A172 (cell line): ENCODE measurements around the gene GPHN. TPM values are rescaled to one million over a fixed set of nuclear protein-coding genes. Genes with fewer than 3 reads are reported as not detected.

Experiments
- DNase-seq: peaks from one replicate; pipeline ENCODE4 v3.0.0-alpha.2; 2015; ENCODE audit warnings: low spot score
- total RNA-seq: library from RNA; depleted of rRNA; stranded (reverse); fragments of >200 nt; shearing (Covaris generic); gene quantifications from 2 replicates; pipeline ENCODE4 v1.2.3, GENCODE V29; 2014

GPHN gene
- total RNA-seq, 1 experiment from 2014 or later = 10.7 TPM

- DNase-seq = no peak
These were observed 633.4 kb downstream of the GPHN start for GRCh38 chr14:67141146-67141900.

GRCh38 chr14:67151082-67151666 lies 643.2 kb downstream of the GPHN start:
- no peak for DNase-seq

GRCh38 chr14:67158566-67158965 lies 650.6 kb downstream of the GPHN start:
- DNase-seq = no peak

GRCh38 chr14:67162385-67162784 lies 654.4 kb downstream of the GPHN start:
- no peak for DNase-seq

- DNase-seq = peak; percentile 45
These were observed 658.5 kb downstream of the GPHN start for GRCh38 chr14:67166450-67166853.

- peak; percentile 65 for DNase-seq
These were observed 659.6 kb downstream of the GPHN start for GRCh38 chr14:67167420-67168109.

DNA sequence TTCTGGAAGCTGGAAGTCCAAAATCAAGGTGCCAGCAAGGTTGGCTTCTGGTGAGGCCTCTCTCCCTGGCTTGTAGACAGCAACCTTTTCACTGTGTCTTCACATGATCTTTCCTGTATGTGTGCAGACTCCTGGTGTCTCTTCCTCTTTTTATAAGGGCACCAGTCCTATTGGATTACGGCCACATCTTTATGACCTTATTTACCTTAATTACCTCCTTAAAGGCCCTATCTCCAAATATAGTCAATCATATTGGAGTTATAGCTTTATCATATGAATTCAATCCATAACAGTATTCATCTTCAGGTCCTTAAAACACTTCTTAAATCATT lies 660.1 kb downstream of the GPHN start:
- no peak for DNase-seq

- peak; percentile 33 for DNase-seq
These were observed 662.7 kb downstream of the GPHN start for GRCh38 chr14:67170660-67171059.

DNA sequence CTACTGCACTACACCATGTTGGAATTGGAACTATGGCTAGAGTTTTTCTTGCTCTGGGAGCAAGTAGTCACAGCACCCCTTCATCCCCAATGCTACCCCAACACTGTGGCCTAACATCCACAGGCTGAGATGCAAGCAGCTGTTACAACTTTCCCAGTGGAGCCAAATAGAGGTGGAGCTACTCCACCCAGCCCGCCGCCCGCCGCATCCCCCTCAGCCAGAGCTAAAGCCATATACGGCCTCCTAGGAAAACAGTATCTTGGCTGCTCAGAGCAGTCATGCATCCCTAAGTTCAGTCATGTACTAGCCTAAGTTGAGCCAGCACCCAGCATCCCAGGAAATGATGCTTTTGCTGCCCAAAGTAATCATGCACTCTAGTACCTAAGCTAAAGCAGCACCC lies 664.1 kb downstream of the GPHN start:
- no peak for DNase-seq

- no peak for DNase-seq
These were observed 664.6 kb downstream of the GPHN start for GRCh38 chr14:67172520-67172919.

GRCh38 chr14:67173719-67174118 lies 665.8 kb downstream of the GPHN start:
- DNase-seq = no peak

- DNase-seq = no peak
These were observed 678.3 kb downstream of the GPHN start for GRCh38 chr14:67186172-67186768.

GRCh38 chr14:67186789-67187584 lies 679.0 kb downstream of the GPHN start:
- DNase-seq = peak; percentile 93

DNA sequence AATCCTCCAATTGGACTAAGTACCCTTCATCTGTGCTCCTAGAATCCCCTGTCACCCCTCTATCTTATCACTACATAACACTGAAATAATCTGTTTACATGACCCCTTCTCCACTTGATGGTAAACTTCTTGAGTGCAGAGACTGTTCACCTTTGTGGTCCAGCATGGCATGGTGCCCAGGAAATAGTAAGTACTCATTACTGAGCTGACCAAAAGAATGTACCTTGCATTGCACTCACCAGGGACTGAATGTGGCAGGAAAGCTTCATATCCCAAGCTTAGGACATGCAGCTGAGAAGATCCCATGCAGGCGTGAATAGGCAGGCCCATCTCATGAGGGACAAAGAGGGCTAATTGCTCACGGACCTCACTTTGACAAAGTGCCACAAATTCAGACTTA lies 679.9 kb downstream of the GPHN start:
- peak; percentile 93 for DNase-seq

DNA sequence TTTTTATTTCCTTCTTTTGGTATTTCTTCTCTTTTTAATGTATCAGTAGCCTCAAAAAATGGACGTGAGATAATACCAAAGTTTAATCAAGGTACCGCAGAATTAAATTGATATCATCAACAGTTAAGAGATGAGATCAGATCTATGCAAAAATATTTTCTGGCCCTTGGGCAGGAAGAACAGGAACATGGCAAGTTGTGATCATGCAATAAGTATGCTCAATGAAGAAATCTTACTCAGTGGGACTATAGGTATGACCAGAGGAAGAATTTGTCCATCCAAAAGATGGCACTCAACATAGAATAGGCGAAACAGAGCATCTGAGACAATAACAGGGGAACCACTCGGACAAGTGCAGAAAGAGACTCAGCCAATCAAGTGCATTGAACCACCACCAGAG lies 680.4 kb downstream of the GPHN start:
- no peak for DNase-seq

- DNase-seq = no peak
These were observed 683.9 kb downstream of the GPHN start for GRCh38 chr14:67191768-67192290.

- DNase-seq = no peak
These were observed 684.4 kb downstream of the GPHN start for GRCh38 chr14:67192366-67192765.

- no peak for DNase-seq
These were observed 687.3 kb downstream of the GPHN start for GRCh38 chr14:67195279-67195678.

- no peak for DNase-seq
These were observed 691.1 kb downstream of the GPHN start for GRCh38 chr14:67199016-67199415.

GRCh38 chr14:67207810-67208209 lies 699.9 kb downstream of the GPHN start:
- no peak for DNase-seq

- DNase-seq = no peak
These were observed 710.2 kb downstream of the GPHN start for GRCh38 chr14:67218126-67218525.
